Endothelial cell of hepatic sinusoid (primary cell): ENCODE data around the gene SNX21.
"Not testable (repeated sequence)": the region's sequence is repeated elsewhere in the genome, so short reads cannot be mapped to it uniquely, and the experiment has no call there.

ENCODE experiments used
- in situ Hi-C: cut with HindIII; loops from 2 replicates; pipeline ENCODE4 v1.10.0; 2017; ENCODE audit warnings: low sequenced_read_pairs

The SNX21 gene

DNA sequence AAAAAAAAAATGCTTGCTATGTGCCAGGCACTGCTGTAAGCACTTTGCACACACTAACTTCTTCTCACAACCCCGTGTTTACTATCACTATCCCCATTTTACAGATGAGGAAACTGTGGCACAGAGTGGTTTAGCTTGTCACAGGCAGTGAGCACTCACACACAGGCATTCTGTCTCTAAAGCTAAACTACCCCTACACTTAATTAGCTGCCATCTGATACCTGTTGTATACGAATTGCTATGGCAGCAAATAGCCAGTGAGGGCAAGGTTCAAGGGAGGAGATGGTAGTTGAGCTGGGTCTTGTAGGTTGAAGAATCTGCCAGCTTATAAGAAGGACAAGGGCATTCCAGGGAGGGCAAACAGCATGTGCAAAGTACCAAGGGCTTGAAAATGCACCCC, 11.7 kb upstream of the SNX21 start:
- in situ Hi-C loops = no loop called here

DNA sequence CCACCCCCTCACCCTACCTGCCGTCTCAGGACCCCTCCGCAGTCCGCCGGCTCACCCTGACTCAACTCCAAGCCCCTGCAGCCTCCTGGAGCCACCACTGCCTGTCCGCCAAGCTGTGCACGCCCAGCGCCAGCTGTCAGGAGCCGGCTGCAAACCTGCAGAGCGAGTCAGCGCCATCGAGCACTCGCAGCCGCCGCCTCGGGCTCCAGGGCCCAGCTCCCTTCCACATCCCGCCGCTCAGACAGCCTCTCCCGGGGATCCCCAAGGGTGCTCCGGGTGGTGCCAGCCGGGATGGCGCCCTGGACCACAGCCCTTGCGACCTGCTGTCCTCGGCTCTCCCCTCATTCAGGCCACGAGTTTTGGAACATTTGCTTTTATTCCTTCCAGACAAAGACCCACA, 10.7 kb upstream of the SNX21 start:
- in situ Hi-C loops = no loop called here

DNA sequence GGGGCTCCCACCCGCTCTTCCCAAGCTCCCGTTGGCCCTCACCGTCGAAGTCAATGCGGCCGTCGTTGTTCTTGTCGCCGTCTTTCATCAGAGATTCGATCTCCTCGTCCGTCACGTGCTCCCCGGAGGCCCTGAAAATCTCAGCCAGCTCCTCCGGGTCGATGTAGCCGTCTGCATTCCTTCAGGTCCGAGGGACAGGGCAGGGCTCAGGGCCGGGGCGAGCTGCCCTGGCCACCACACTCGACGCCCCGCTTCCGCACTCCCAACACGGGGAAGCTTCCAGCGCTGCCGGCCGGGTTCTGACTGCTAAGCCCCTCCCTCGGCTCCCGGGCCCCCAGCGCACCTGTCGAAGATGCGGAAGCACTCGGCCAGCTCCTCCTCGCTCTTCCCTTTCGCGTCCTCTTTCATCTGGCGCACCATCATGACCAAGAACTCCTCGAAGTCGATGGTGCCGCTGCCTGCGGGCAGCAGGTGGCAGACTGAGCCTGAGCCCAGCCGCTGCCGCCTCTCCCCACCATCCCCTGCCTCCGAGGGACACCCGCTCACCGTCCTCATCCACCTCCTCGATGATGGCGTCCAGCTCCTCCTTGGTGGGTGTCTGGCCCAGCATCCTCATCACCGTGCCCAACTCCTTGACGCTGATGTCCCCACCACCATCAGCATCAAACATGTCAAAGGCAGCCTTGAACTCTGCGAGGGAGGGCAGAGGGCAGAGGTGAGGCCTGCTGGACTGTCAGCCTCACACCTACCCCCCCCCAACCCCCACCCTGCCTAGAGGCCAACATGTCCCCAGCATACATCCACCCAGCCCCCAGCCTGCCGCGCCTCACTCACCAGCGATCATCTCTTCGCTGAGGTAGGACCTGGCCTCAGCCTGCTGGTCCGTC, 9.4 kb upstream of the SNX21 start:
- in situ Hi-C loops = no loop called here

DNA sequence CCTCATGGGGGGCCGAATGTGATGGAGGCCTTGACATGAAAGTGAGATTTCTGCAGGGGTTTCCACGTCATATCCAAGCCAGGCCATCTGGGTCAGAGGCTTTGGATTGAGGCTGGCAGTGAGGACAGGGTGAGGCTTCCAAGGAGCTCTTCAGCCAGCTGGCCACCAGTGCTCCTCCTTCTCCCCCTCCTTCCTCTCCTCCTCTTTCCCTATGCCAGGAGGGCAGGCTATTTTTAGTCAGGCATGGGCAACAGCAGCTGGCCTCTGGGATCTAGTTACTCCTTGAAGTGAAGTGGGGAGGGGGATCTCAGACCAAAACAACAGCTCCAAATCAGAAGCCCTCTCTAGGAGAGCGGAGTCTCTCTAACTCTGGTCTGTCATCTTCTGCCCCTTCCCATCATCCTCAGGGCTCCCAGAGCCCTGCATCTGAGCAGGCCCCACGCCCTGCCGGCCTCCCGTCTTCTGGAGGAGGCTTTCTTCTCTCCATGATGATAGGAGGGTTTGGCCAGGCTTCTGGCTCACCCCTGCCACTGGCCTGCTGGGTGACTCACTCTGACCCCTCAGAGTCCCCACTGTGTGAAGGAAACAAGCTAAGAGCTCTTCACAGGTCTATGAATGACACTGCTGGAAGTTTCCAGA, 7.1 kb upstream of the SNX21 start:
- in situ Hi-C loops = no loop called here

DNA sequence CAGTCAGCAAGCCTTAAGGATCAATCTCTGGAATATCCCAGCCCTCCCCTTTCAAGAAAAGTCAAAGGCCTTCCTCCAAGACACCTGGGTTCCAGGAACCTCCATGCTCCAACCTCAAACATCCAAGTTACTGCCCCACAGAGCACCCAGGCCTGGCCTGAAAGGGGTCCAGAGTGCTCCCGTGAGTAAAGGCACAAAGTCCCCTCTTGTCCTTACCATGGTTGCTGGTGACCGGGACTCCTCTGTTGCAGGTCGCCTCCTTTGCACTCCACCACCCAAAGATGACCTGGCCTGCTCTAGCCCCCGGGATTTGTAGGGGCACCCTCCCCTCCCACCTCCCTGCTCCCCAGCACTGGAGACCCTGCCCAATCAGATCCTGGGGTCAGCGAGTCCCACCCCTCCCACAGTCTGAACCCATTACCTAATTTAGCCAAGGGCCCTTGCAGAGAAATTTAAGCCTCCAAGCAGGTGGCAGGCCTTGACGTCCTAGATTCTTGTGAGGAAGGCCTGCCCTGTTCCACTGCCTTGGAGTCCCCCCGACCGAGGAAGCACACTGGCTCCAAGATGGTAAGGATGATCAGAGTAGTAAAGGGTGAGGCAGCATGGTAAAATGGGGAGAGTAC, 6.5 kb upstream of the SNX21 start, which contains the start of gene TNNC2:
TNNC2 (minus strand) TSS at position 283 of the 623 bp plus-strand sequence; CDS start at position 219, 64 bp downstream.
- in situ Hi-C loops = no loop called here

DNA sequence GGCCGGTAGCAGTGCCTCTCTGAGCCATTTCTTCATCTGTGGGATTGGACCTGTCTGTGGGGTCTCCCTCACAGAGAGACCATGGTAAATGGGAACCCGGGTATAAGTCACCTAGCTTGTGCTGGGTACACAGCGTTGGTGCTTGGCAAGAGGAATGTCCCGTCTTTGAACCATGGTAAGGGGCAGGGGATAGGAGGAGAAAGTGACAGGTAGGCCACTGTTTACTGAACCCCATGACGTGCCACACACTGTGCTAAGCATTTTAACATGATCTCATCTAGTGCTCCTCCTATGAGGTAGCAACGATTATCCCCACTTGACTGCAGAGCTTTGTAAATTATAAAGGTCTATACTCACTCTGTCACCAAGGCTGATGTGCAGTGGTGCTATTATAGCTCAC, 5.9 kb upstream of the SNX21 start:
- in situ Hi-C loops = no loop called here

DNA sequence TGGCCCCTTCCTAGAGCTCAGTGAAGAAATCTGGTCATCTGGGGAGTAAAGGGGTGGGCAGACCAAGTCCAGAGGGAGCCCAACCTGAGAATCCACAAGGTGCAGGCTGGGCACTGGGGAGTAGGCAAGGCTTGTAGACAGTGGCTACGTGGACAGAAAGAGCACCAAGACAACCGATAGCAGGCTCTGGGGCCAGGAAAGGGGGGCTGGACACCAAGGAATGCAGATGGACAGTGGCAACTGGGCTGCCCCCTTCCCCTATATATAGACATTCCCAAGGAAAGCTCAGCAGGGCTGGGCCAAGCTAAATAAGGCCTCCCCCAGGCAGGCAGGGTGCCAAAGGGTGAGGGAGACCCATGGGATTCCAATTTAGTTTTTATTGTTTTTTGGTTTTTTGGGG, 5.0 kb upstream of the SNX21 start:
- in situ Hi-C loops = no loop called here

DNA sequence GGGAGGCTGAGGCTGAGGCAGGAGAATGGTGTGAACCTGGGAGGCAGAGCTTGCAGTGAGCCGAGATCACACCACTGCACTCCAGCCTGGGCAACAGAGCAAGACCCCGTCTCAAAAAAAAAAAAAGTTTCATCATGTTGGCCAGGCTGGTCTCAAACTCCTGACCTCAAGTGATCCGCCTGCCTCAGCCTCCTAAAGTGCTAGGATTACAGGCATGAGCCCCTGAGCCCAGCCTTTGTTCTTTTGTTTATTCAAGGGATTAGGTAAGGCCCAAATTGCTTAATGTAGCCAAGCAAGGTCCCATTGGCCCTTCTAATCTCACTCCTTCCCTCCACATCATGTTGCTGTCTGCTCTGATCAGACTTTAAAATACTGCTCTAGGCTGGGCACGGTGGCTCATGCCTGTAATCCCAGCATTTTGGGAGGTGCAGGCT, 3.9 kb upstream of the SNX21 start:
- in situ Hi-C loops = not testable (repeated sequence)

DNA sequence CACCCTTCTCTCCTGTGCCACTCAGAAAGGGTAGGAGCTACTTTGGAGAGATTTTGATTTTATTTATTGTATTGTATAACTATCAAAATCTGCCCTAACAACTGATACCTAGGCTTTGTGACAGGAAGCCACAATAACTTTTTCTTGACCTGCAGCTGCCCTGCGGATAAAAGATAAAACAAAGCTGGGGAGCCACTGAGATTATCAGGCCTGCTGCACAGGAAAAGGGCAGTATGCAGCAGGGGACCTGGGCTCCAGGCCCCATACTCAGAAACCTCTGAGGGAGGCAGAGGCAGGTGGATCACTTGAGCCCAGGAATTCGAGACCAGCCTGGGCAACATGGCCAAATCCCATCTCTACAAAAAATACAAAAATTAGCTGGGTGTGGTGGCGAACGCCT, 980 bp upstream of the SNX21 start:
- in situ Hi-C loops = no loop called here

DNA sequence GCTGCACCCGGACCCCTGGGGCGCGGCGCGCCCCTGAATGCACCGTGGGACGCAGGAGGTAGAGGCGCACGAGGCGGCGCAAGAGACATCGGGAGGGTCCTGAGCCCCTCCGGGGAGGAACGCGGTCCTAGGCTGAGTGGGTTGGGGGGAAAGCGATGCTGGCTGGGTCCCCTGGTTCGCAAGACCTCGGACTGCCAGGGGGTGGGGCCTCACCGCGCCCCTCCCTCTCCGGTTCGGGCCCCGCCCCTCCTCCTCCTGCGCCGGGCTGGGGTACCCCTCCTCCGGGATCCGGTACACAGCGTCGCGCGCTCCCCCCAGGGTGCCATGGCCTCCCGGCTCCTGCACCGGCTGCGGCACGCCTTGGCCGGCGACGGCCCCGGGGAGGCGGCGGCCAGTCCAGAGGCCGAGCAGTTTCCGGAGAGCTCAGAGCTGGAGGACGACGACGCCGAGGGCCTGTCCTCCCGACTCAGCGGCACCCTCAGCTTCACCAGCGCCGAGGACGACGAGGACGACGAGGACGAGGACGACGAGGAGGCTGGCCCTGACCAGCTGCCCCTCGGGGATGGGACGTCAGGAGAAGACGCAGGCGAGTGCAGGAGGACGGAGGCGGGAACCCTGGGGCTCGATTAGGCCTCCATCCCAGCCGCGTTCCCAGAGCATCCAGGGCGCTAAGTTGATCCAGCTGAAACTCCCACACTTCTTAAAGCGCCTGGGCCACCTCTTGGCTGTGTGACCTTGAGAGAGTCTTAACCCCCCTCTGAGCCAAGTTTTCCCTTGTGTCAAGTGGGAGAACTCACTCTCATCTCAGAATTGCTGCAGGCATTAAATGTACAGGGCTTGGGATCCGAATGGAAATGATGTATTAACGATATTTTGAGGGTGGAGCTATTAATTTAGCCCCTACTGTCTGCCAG, 541 bp downstream of the SNX21 start:
- in situ Hi-C loops = no loop called here

DNA sequence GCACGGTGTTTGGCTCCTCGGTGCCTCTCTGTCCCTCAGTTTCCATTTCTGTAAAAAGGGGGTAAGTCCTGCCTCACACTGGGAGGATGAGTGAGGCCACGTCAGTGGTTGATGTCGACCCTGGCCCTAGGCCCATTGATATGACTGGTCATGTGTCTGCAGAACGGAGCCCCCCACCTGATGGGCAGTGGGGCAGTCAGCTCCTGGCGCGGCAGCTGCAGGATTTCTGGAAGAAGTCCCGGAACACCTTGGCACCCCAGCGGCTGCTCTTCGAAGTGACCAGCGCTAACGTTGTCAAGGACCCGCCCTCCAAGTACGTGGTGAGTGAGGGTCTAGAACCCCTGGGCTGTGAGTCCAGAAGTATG, 1.2 kb downstream of the SNX21 start:
- in situ Hi-C loops = no loop called here

DNA sequence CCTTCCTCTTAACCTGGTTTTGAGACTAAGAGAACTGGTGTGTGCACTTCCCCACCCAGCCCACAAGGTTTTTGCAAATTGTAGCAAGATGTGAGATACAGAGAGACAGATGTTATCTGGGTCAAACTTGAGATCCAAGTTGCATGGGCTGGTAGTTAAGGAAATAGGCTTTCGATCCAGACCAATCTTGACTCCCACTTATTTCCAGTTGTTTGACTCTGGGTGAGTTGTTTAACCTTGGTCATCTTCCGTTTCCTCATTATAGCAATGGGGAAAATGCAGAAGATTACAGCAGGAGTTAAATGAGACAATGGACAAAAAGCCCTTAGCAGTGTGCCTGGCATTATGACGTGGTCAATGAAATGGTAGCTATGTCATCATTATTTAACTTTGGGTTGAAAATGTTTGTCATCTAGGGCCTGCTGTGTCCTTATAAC, 1.7 kb downstream of the SNX21 start:
- in situ Hi-C loops = no loop called here

DNA sequence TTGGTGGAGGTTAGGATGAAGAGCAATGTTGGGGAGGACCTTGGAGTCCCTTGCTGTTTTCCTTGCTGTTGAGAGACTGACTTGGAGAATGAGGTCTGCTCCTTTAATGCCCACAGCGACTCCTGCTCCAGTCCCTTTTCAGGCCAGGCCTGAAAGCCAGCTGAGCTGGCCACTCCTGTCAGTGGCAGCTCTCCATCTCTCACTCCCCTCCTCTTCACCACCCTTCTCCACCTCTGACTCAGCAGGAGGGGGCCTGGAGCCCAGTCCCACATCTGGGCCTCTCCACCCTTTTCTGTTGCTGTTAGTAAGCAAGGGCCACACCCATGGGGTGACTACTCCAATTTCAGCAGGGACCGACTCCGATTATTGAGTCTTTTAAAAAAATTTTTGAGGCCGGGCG, 2.2 kb downstream of the SNX21 start:
- in situ Hi-C loops = no loop called here

DNA sequence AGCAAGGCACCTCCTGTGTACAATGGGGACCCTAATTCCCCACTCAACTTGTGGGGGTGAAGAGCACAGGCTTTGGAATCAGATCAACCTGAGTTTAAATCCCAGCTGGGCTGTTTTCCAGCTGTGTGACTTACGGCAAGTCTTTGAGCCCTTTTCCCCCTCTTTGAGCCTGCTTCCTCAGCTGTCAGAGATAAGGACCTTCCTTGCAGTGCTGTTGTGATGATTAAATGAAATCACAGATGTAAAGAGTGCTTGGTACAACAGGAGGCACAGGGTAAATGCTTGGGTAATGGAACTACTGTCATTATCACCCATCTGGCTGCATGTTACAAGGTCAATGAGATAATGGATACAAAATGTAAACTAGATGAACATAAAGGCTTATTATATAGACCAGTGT, 3.2 kb downstream of the SNX21 start:
- in situ Hi-C loops = no loop called here

DNA sequence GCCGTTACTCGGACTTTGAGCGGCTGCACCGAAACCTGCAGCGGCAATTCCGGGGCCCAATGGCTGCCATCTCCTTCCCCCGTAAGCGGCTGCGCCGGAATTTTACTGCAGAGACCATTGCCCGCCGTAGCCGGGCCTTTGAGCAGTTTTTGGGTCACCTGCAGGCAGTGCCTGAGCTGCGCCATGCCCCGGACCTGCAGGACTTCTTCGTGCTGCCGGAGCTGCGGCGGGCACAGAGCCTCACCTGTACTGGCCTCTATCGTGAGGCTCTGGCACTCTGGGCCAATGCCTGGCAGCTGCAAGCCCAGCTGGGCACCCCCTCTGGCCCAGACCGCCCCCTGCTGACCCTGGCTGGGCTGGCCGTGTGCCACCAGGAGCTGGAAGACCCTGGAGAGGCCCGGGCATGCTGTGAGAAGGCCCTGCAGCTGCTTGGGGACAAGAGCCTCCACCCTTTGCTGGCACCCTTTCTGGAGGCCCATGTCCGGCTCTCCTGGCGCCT, 7.2 kb downstream of the SNX21 start:
- in situ Hi-C loops = no loop called here

DNA sequence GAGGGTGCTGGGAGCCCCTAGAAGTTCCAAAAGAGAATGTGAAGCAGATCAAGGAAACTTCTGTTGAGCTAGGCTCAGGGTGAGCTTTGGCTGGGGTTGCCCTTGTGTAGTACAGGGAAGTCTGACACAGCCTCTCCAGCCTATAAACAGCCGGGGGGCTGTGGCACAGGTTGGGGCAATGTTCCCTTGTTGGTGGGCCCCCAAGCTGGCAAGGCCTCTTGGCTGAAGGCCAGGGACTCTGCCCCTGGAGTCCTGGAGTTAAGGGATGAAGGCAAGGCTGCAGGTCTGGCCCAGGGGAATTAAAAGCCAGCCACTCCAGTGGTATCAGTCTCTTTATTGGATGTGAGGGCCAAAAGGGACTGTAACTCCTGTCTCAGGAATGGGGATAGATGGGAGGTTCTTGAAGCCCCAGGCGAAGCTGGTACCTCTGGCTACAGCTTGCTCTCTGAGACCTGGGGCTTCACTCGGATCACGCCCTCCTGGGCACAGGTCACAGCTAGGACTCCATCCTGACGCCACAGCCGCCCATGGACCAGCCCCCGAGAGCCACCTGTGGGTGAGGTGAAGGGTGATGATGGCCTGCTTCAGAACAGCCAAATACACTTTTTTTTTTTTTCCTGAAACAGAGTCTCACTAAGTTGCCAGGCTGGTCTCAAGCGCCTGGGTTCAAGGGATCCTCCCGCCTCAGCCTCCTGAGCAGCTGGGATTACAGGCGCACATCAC, 8.0 kb downstream of the SNX21 start:
- in situ Hi-C loops = no loop called here

DNA sequence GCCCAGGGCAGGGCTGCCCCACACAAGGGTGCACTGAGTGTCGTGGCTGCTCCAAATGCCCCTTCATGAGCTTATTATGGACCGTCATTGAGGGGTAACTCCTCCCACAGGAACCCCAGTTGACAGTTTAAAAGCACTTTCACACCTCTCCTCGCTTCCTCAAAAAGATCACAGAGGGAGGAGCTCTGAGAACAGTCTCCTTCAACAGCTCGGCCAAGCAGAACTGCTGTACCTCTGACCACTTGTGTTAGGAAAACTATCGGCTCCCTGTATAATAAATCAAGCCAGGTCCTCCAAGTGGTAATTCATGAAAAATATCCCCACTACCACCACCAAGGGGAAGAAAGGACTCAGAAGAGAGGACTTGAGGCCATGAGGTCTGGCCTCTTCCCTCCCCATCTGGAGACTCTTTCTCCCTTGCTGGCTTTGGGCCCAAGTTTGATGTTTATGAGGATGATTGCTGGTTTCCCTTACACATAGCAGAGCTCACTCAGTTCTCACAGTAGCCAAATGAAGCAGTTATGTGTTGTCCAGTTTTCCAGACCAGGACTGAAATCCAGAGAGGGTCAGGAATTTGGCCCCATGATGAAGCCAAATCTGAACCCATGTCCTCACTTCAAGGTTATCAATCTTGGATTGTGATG, 8.7 kb downstream of the SNX21 start:
- in situ Hi-C loops = no loop called here

DNA sequence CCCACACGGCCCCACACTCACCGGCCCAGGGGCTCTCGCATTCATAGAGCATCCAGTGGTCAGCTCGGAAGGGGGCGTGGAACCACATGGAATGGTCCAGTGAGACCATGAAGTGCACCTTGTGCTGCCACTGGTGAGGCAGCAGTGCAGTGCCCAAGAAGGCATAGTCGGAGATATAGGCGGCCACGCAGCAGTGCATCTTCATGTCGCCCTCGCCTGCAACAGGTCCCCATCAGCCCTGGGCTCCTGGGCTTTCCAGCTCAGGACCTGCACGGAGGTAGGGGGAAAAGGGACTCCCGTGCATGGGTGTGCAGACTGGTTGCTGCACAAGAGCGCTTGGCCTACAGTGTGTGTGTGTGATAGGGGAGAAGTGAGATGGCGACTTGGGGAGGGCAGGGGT, 9.9 kb downstream of the SNX21 start:
- in situ Hi-C loops = no loop called here

DNA sequence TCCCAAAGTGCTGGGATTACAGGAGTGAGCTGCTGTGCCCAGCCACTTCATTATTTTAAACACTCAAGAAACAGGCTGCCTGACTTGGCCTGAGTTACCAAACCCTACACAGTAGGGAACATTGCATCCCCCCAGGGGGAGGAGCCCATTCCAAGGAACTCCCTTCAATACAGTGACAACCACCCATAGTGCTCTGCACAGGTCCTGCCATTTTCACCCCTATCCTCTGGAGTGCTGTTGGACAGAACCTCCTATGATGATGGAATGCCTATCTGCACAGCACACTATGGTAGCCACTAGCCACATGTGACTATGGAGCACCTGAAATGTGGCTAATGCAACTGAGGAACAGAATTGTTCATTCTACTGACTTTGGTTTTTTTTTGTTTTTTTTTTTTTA, 11.9 kb downstream of the SNX21 start:
- in situ Hi-C loops = no loop called here

DNA sequence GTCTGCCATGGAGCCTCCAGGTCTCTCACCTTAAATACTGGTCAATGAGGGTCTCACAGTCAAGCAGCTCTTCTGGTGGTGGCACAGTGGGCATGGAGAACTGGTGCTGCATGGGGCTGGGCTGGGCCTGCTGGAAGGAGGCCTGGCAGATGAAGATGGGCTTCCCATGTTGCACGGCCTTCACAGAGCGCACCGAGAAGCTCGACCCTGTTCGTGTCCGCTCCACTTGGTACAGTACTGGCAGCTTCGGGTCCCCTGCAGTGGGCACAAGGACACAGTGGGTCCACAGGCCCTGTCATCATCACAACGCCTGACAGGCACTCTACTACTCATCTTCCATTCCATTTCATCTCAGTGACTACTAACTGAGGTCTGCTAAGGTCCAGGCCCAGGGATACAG, 14.8 kb downstream of the SNX21 start:
- in situ Hi-C loops = no loop called here
